CD14-positive monocyte (primary cell): Measurements from ENCODE around the gene SYNM. TPM values are rescaled to one million over a fixed set of nuclear protein-coding genes. Genes with fewer than 3 reads are reported as not detected.

ENCODE experiments used
- DNase-seq, 3 donors: peaks; one replicate each; pipeline ENCODE4 v3.0.0-alpha.2; 2011 to 2022
- H2AFZ ChIP-seq: 2 replicates; pipeline ENCODE4 v1.6.0; 2012; ENCODE audit warnings: mild to moderate bottlenecking, low read depth, low read length, inconsistent platforms; ENCODE audit not compliant: insufficient read depth, poor library complexity, severe bottlenecking
- H3K27ac ChIP-seq, 2 donors: 1 replicate in 1 of 2; 2 replicates in 1 of 2; pipeline ENCODE4 v1.5.1; 2012 to 2013; ENCODE audit warnings: low read length in 2 of 2, control low read depth in 1 of 2, inconsistent platforms in 1 of 2, low read depth in 1 of 2, mild to moderate bottlenecking in 1 of 2
- H3K27me3 ChIP-seq, 2 donors: one replicate each; pipeline versions ENCODE4 v1.6.0 to v1.6.1; 2011 to 2013; ENCODE audit warnings: low read length in 2 of 2; ENCODE audit not compliant: control insufficient read depth in 2 of 2, insufficient read depth in 2 of 2
- H3K36me3 ChIP-seq, 2 donors: replicated peaks in 1 of 2; 1 replicate in 1 of 2; 2 replicates in 1 of 2; pipeline versions ENCODE4 v1.5.1 to v1.6.1; 2012 to 2013; ENCODE audit warnings: low read length in 2 of 2, control low read depth in 1 of 2, inconsistent platforms in 1 of 2, mild to moderate bottlenecking in 1 of 2; ENCODE audit not compliant: insufficient read depth in 2 of 2, control insufficient read depth in 1 of 2
- H3K4me1 ChIP-seq, 2 donors: 1 replicate in 1 of 2; 2 replicates in 1 of 2; pipeline versions ENCODE4 v1.5.1 to v1.6.1; 2012 to 2013; ENCODE audit warnings: low read length in 2 of 2, control low read depth in 1 of 2, inconsistent platforms in 1 of 2, mild to moderate bottlenecking in 1 of 2, moderate library complexity in 1 of 2; ENCODE audit not compliant: insufficient read depth in 2 of 2, control insufficient read depth in 1 of 2
- H3K4me2 ChIP-seq: replicated peaks from 2 replicates; pipeline ENCODE3; 2012; ENCODE audit warnings: low read length, moderate library complexity, mild to moderate bottlenecking; ENCODE audit not compliant: poor library complexity, severe bottlenecking; ENCODE audit errors: extremely low read depth
- H3K4me3 ChIP-seq, 3 experiments: fragments of 200-600 bp in 1 of 3; sonication (generic) in 1 of 3; replicated peaks in 1 of 3; 1 replicate in 2 of 3; 2 replicates in 1 of 3; pipeline ENCODE4 v1.5.1; 2011 to 2013; ENCODE audit warnings: low read length in 3 of 3, mild to moderate bottlenecking in 3 of 3, control low read depth in 2 of 3, low read depth in 2 of 3, inconsistent platforms in 1 of 3, moderate library complexity in 1 of 3
- H3K79me2 ChIP-seq: 2 replicates; pipeline ENCODE4 v1.6.0; 2012; ENCODE audit warnings: mild to moderate bottlenecking, control low read depth, inconsistent platforms, low read length, moderate library complexity; ENCODE audit not compliant: insufficient read depth
- H3K9ac ChIP-seq: 2 replicates; pipeline ENCODE4 v1.6.0; 2017; ENCODE audit warnings: low read length, mild to moderate bottlenecking; ENCODE audit not compliant: insufficient read depth, poor library complexity, severe bottlenecking
- H3K9me3 ChIP-seq, 2 donors: replicated peaks in 1 of 2; 1 replicate in 1 of 2; 2 replicates in 1 of 2; pipeline versions ENCODE4 v1.5.1 to v1.6.1; 2012 to 2013; ENCODE audit warnings: low read length in 2 of 2, control low read depth in 1 of 2; ENCODE audit not compliant: control insufficient read depth in 1 of 2, insufficient read depth in 1 of 2
- H4K20me1 ChIP-seq: 2 replicates; pipeline ENCODE4 v1.6.0; 2012; ENCODE audit warnings: mild to moderate bottlenecking, low read length, control low read depth, moderate library complexity; ENCODE audit not compliant: insufficient read depth
- H3K27ac Mint-ChIP-seq, 7 donors: one replicate each; pipeline ENCODE4 v1.8.0; 2020; ENCODE audit warnings: mild to moderate bottlenecking in 7 of 7, mixed read lengths in 7 of 7, moderate library complexity in 6 of 7, inconsistent platforms in 2 of 7
- H3K27me3 Mint-ChIP-seq, 3 donors: one replicate each; pipeline ENCODE4 v1.8.0; 2021 to 2022; ENCODE audit warnings: low read depth in 3 of 3, mild to moderate bottlenecking in 3 of 3, mixed read lengths in 3 of 3, moderate library complexity in 3 of 3, inconsistent platforms in 1 of 3
- H3K36me3 Mint-ChIP-seq, 2 donors: one replicate each; pipeline ENCODE4 v1.8.0; 2020; ENCODE audit warnings: mixed read lengths in 2 of 2, inconsistent platforms in 1 of 2, mild to moderate bottlenecking in 1 of 2
- H3K4me1 Mint-ChIP-seq: one replicate; pipeline ENCODE4 v1.8.0; 2020; ENCODE audit warnings: mild to moderate bottlenecking, mixed read lengths
- H3K4me3 Mint-ChIP-seq, 2 donors: one replicate each; pipeline ENCODE4 v1.8.0; 2020; ENCODE audit warnings: mild to moderate bottlenecking in 2 of 2, mixed read lengths in 2 of 2, moderate library complexity in 1 of 2
- H3K9me3 Mint-ChIP-seq, 7 donors: one replicate each; pipeline ENCODE4 v1.8.0; 2020 to 2022; ENCODE audit warnings: mixed read lengths in 7 of 7, mild to moderate bottlenecking in 6 of 7, moderate library complexity in 6 of 7, inconsistent platforms in 2 of 7
- CTCF ChIP-seq: fragments of 200-600 bp; IDR thresholded peaks from one replicate; pipeline ENCODE4 v1.8.0; 2022; ENCODE audit warnings: antibody characterized with exemption, mild to moderate bottlenecking
- WGBS: methylation state at CpG from one replicate; pipeline ENCODE4 v1.1.5; 2013; ENCODE audit warnings: missing lambda C conversion rate; ENCODE audit not compliant: insufficient coverage; 5-methylcytosine and 5-hydroxymethylcytosine counted together
- intact Hi-C, 2 donors: fragments of 100-400 bp; cut with micrococcal nuclease; formaldehyde crosslinking; loops; one replicate each; pipeline versions ENCODE4 v1.15.0 to v1.15.1; 2023
- polyA minus RNA-seq: library from RNA; depleted of rRNA, polyadenylated mRNA; stranded (reverse); fragments of >200 nt; gene quantifications from 2 replicates; pipeline ENCODE4 v1.2.3, GENCODE V29; 2012
- polyA plus RNA-seq, 3 donors: library from polyadenylated mRNA; depleted of rRNA in 1 of 3; unstranded in 2 of 3; stranded (reverse) in 1 of 3; fragments of 300-500 nt in 2 of 3; fragments of >200 nt in 1 of 3; fragmentation: Illumina TruSeq in 2 of 3; gene quantifications; 1 replicate in 2 of 3; 2 replicates in 1 of 3; pipeline ENCODE4 v1.2.3, GENCODE V29; 2012 to 2021
- total RNA-seq, 12 experiments: library from RNA in 1 of 12; stranded (reverse) in 1 of 12; fragments of 120-200 nt in 1 of 12; gene quantifications; one replicate each; pipeline ENCODE4 v1.2.4 and lab custom pipeline; 2013 to 2026; ENCODE audit warnings: mixed read lengths in 6 of 12, inconsistent platforms in 1 of 12

SYNM gene
- 0.12 TPM for total RNA-seq (2013)
- polyA plus RNA-seq (under 1 TPM in 2 of 3 donors, not detected in 1; 0.04 to 0.05 TPM), polyA minus RNA-seq (under 0.01 and 0.24 TPM in 2 replicates), total RNA-seq (lab: John Stamatoyannopoulos, UW) (0.18 to 4.2 (median 1.6) reads per million in 11 experiments)

GRCh38 chr15:99104788-99105513 is at the start of gene SYNM:
TSS of gene SYNM (plus strand) at chr15:99105080. CDS start at chr15:99105200, 120 bp downstream.
- Histone ChIP-seq H3K27me3 (peaks cover 24 to 68% of the 10 kb centered on the region in 2 donors), H3K4me2 (peak within 1 kb of the TSS; percentile 72), H3K27ac (no peak within 1 kb of the TSS), H2AFZ (peak within 1 kb of the TSS; percentile 65), H3K4me1 (peaks cover 8 to 25% of the 10 kb centered on the region in 2 donors), H3K36me3 (no peaks in the 10 kb centered on the region), H3K4me3 (peak within 1 kb of the TSS in 2 of 3 experiments; percentile 40 to 69), H4K20me1 (no peaks in the 10 kb centered on the region), H3K9ac (no peak within 1 kb of the TSS), H3K9me3 (peaks cover 0 to 9% of the 10 kb centered on the region in 2 donors), H3K79me2 (no peaks in the 10 kb centered on the region)
- H3K9me3 Mint-ChIP-seq = peaks cover 0 to 16% (median 4%) of the 10 kb centered on the region in 7 donors
- DNase-seq = peak; percentile 19 to 53 (median 39)
- H3K27me3 Mint-ChIP-seq = peaks cover 54 to 71% (median 71%) of the 10 kb centered on the region in 3 donors
- H3K36me3 Mint-ChIP-seq = no peaks in the 10 kb centered on the region
- peaks cover 31% of the 10 kb centered on the region for H3K4me1 Mint-ChIP-seq
- peak; percentile 57 for TF ChIP-seq CTCF
- intact Hi-C loops = loop anchor here (5.0 kb wide), 1 partner anchor 107 kb away; no protein-coding TSS in a partner anchor
- H3K27ac Mint-ChIP-seq = no peak within 1 kb of the TSS
- 3% methylated on average over 91 of the region's 91 CpGs for WGBS
- H3K4me3 Mint-ChIP-seq = peak within 1 kb of the TSS; percentile 68 to 86

GRCh38 chr15:99055555-99056134 is 49.2 kb upstream of the SYNM start:
- Mint-ChIP-seq H3K9me3 (peaks cover 0 to 10% (median 6%) of the 10 kb centered on the region in 7 donors), H3K27me3 (peaks cover 26 to 57% (median 37%) of the 10 kb centered on the region in 3 donors), H3K4me3 (no peak overlapping the region), H3K4me1 (peaks cover 23% of the 10 kb centered on the region), H3K36me3 (peaks cover 0 to 1% of the 10 kb centered on the region in 2 donors), H3K27ac (no peak overlapping the region)
- H3K27ac ChIP-seq = no peak overlapping the region
- H2AFZ ChIP-seq = no peak overlapping the region
- no peaks in the 10 kb centered on the region for H3K79me2 ChIP-seq
- H4K20me1 ChIP-seq = no peaks in the 10 kb centered on the region
- intact Hi-C loops = loop anchor here in 1 of 2 donors (5.0 kb wide), 1 partner anchor 278 kb away; no protein-coding TSS in a partner anchor
- DNase-seq = no peak
- peaks cover 15 to 19% of the 10 kb centered on the region in 2 donors for H3K4me1 ChIP-seq
- 92% methylated on average over 2 of the region's 6 CpGs for WGBS
- H3K4me2 ChIP-seq = no peak overlapping the region
- no peaks in the 10 kb centered on the region for H3K36me3 ChIP-seq
- TF ChIP-seq CTCF = no peak
- H3K9ac ChIP-seq = no peak overlapping the region
- no peaks in the 10 kb centered on the region for H3K9me3 ChIP-seq
- H3K27me3 ChIP-seq = peaks cover 12 to 33% of the 10 kb centered on the region in 2 donors
- H3K4me3 ChIP-seq = no peak overlapping the region
